AG09319 (cell line): ENCODE measurements around the gene MFNG.

Experiments used
- DNase-seq: peaks from one replicate; pipeline ENCODE4 v3.0.0-alpha.2; 2010; ENCODE audit warnings: low read depth; ENCODE audit errors: extremely low read depth
- CTCF ChIP-seq: IDR thresholded peaks from 2 replicates; pipeline ENCODE4 v1.5.1; 2011; ENCODE audit warnings: low read depth, mild to moderate bottlenecking, inconsistent platforms, low read length, moderate library complexity

The MFNG gene

GRCh38 chr22:37419370-37419968 is 66.7 kb downstream of the MFNG start:
- no peak for TF ChIP-seq CTCF
- no peak for DNase-seq
